HepG2 (cell line): Measurements from ENCODE around the gene KCTD19. TPM values are rescaled to one million over a fixed set of nuclear protein-coding genes. Genes with fewer than 3 reads are reported as not detected.

Experiments
- AHR ChIP-seq: IDR thresholded peaks from 2 replicates; pipeline ENCODE4 v1.6.1; 2018; ENCODE audit warnings: missing genetic modification reagents, missing compliant biosample characterization
- ATF1 ChIP-seq: IDR thresholded peaks from 2 replicates; pipeline ENCODE4 v1.6.1; 2016; ENCODE audit warnings: mild to moderate bottlenecking, control low read depth
- ATF7 ChIP-seq, 2 experiments: fragments of 450-650 bp in 1 of 2; sonication (generic) in 1 of 2; formaldehyde crosslinking in 1 of 2; IDR thresholded peaks; 2 replicates each; pipeline versions ENCODE4 v1.4.0 to v1.6.1; 2016 to 2020; ENCODE audit warnings: antibody characterized with exemption in 1 of 2, mild to moderate bottlenecking in 1 of 2, missing genetic modification reagents in 1 of 2
- CTCF ChIP-seq: sonication (generic); formaldehyde crosslinking; IDR thresholded peaks from 2 replicates; pipeline ENCODE4 v1.5.0; 2020; ENCODE audit warnings: mild to moderate bottlenecking, missing genetic modification reagents, moderate library complexity
- DNMT3B ChIP-seq: conservative IDR thresholded peaks from 2 replicates; pipeline ENCODE4 v1.6.1; 2016; ENCODE audit warnings: missing biosample characterization, control low read depth
- DRAP1 ChIP-seq: IDR thresholded peaks from 2 replicates; pipeline ENCODE4 v1.6.1; 2016; ENCODE audit warnings: missing genetic modification reagents, missing compliant biosample characterization
- FOSL2 ChIP-seq: sonication (generic); formaldehyde crosslinking; IDR thresholded peaks from 2 replicates; pipeline ENCODE4 v1.4.0; 2020; ENCODE audit warnings: missing genetic modification reagents
- FOXA3 ChIP-seq: IDR thresholded peaks from 2 replicates; pipeline ENCODE4 v1.6.1; 2016; ENCODE audit warnings: missing genetic modification reagents, missing compliant biosample characterization
- GATAD2A ChIP-seq: IDR thresholded peaks from 2 replicates; pipeline ENCODE4 v1.6.1; 2016
- MEIS1 ChIP-seq: sonication (generic); formaldehyde crosslinking; IDR thresholded peaks from 2 replicates; pipeline ENCODE4 v1.9.0; 2021; ENCODE audit warnings: mild to moderate bottlenecking, missing genetic modification reagents, moderate library complexity, borderline replicate concordance
- MIXL1 ChIP-seq: IDR thresholded peaks from 2 replicates; pipeline ENCODE4 v1.6.1; 2016
- PAWR ChIP-seq: sonication (generic); formaldehyde crosslinking; IDR thresholded peaks from 2 replicates; pipeline ENCODE4 v1.4.0; 2020; ENCODE audit warnings: missing genetic modification reagents, mild to moderate bottlenecking, borderline replicate concordance
- REPIN1 ChIP-seq: sonication (generic); formaldehyde crosslinking; IDR thresholded peaks from 2 replicates; pipeline ENCODE4 v1.8.0; 2022; ENCODE audit warnings: missing genetic modification reagents, low read depth, mild to moderate bottlenecking, borderline replicate concordance
- SMC3 ChIP-seq: IDR thresholded peaks from 2 replicates; pipeline ENCODE4 v1.6.1; 2011; ENCODE audit warnings: low read length, improper control_type of control experiment
- SNAI1 ChIP-seq: sonication (generic); formaldehyde crosslinking; IDR thresholded peaks from 2 replicates; pipeline ENCODE4 v1.5.0; 2020; ENCODE audit warnings: mild to moderate bottlenecking, missing genetic modification reagents, borderline replicate concordance
- YY1 ChIP-seq: IDR thresholded peaks from 2 replicates; pipeline ENCODE4 v1.6.1; 2011; ENCODE audit warnings: low read length, low read depth, moderate library complexity, mild to moderate bottlenecking; ENCODE audit not compliant: insufficient read depth, insufficient replicate concordance
- ZBTB7A ChIP-seq: sonication (generic); formaldehyde crosslinking; IDR thresholded peaks from 2 replicates; pipeline ENCODE4 v1.8.0; 2022; ENCODE audit warnings: mild to moderate bottlenecking, missing genetic modification reagents
- ZNF256 ChIP-seq: sonication (generic); formaldehyde crosslinking; conservative IDR thresholded peaks from 2 replicates; pipeline ENCODE4 v1.4.0; 2020; ENCODE audit warnings: missing genetic modification reagents
- ZNF530 ChIP-seq: sonication (generic); formaldehyde crosslinking; IDR thresholded peaks from 2 replicates; pipeline ENCODE4 v1.5.0; 2020; ENCODE audit warnings: low read depth, mild to moderate bottlenecking, missing genetic modification reagents
- polyA plus RNA-seq, 8 experiments: library from polyadenylated mRNA; depleted of rRNA in 3 of 8; stranded (reverse) in 7 of 8; unstranded in 1 of 8; fragments of >200 nt; fragmentation: Illumina TruSeq in 4 of 8; extraction: Trizol in 4 of 8; gene quantifications; 2 replicates each; pipeline versions ENCODE4 v1.2.1 to v1.2.3, GENCODE V29; 2011 to 2016; ENCODE audit warnings: low read depth in 4 of 8, missing spikeins in 1 of 8, mixed read lengths in 1 of 8; ENCODE audit not compliant: insufficient read depth in 1 of 8
- total RNA-seq, 5 experiments: library from RNA; depleted of rRNA; stranded (reverse); fragments of >200 nt; fragmentation: Illumina TruSeq; extraction: Trizol; gene quantifications; 2 replicates each; pipeline ENCODE4 v1.2.3, GENCODE V29; 2016; ENCODE audit warnings: low read depth in 1 of 5
- TF ChIP-seq, protein P1 (sequence below): sonication (generic); formaldehyde crosslinking; IDR thresholded peaks from 2 replicates; pipeline ENCODE4 v1.4.0; 2020; ENCODE audit warnings: missing genetic modification reagents
- TF ChIP-seq, protein P2 (sequence below): sonication (generic); formaldehyde crosslinking; IDR thresholded peaks from 2 replicates; pipeline ENCODE4 v1.9.0; 2021; ENCODE audit warnings: missing genetic modification reagents, mild to moderate bottlenecking, borderline replicate concordance
- TF ChIP-seq, protein P3 (sequence below): sonication (generic); formaldehyde crosslinking; IDR thresholded peaks from 2 replicates; pipeline ENCODE4 v1.8.0; 2022; ENCODE audit warnings: missing genetic modification reagents, mild to moderate bottlenecking, inconsistent platforms, borderline replicate concordance

Gene KCTD19
- total and polyA plus RNA-seq, 2 of the 13 experiments (the other 11 are each of a cell fraction or from before 2014, with no cell fraction given) = not detected

DNA sequence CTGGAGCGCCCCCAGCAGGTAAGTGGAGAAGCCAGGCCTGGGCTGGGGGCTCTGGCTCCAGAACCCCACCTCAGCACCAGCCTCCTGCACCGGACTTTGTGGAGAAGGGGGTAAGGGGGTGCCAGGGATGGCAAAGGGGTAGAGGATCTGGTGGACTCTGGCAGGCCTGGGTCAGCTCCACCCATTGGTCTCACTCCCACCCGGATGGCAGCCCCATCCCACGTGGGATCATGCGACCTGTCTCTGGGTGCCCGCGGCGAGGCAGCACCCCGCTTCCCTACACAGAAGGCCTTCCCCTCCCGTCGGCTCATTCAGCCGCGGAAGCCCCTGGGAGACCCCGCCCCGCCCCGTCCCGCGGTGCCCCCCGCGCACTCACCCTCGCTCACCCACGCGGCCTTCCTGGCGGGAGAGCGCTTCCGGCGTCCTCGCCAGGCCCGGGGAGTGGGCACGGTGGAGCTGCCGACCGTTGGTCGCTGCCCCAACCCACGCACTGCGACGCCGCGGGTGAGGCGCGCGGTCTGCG, 47.7 kb downstream of the KCTD19 start (continued):
- TF ChIP-seq FOSL2 (CRISPR knock-in tag) = no peak
- no peak for TF ChIP-seq DNMT3B (CRISPR knock-in tag)
- peak; percentile 75 for TF ChIP-seq CTCF
- no peak for TF ChIP-seq REPIN1 (CRISPR knock-in tag)
- TF ChIP-seq, protein P1, sequence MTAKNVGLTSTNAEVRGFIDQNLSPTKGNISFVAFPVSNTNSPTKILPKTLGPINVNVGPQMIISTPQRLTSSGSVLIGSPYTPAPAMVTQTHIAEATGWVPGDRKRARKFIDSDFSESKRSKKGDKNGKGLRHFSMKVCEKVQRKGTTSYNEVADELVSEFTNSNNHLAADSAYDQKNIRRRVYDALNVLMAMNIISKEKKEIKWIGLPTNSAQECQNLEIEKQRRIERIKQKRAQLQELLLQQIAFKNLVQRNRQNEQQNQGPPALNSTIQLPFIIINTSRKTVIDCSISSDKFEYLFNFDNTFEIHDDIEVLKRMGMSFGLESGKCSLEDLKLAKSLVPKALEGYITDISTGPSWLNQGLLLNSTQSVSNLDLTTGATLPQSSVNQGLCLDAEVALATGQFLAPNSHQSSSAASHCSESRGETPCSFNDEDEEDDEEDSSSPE (CRISPR knock-in tag) = peak; percentile 4
- TF ChIP-seq FOXA3 (CRISPR knock-in tag) = no peak; the same call in 1 of the 2 replicates
- no peak for TF ChIP-seq MEIS1 (CRISPR knock-in tag)
- peak; percentile 92; the same call in 1 of the 2 replicates for TF ChIP-seq AHR (CRISPR knock-in tag)
- TF ChIP-seq DRAP1 = no peak
- TF ChIP-seq PAWR (CRISPR knock-in tag) = no peak
- TF ChIP-seq, protein P2, sequence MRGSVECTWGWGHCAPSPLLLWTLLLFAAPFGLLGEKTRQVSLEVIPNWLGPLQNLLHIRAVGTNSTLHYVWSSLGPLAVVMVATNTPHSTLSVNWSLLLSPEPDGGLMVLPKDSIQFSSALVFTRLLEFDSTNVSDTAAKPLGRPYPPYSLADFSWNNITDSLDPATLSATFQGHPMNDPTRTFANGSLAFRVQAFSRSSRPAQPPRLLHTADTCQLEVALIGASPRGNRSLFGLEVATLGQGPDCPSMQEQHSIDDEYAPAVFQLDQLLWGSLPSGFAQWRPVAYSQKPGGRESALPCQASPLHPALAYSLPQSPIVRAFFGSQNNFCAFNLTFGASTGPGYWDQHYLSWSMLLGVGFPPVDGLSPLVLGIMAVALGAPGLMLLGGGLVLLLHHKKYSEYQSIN (CRISPR knock-in tag) = no peak
- no peak for TF ChIP-seq ZNF530 (CRISPR knock-in tag)
- no peak for TF ChIP-seq YY1
- TF ChIP-seq ATF7 (IDR thresholded peaks at IDR 0.05) = no peak
- TF ChIP-seq ATF7 (CRISPR knock-in tag; IDR thresholded peaks at IDR 0.05) = no peak
- TF ChIP-seq GATAD2A = 0 out of 2 replicates have a peak, but pooled peaks have one; percentile 30
- no peak for TF ChIP-seq SNAI1 (CRISPR knock-in tag)
- no peak for TF ChIP-seq MIXL1
- peak; percentile 88; the same call in 1 of the 2 replicates for TF ChIP-seq ZNF256 (CRISPR knock-in tag)
- peak; percentile 63 for TF ChIP-seq ZBTB7A (CRISPR knock-in tag)
- TF ChIP-seq ATF1 = no peak
- no peak for TF ChIP-seq SMC3
- TF ChIP-seq, protein P3, sequence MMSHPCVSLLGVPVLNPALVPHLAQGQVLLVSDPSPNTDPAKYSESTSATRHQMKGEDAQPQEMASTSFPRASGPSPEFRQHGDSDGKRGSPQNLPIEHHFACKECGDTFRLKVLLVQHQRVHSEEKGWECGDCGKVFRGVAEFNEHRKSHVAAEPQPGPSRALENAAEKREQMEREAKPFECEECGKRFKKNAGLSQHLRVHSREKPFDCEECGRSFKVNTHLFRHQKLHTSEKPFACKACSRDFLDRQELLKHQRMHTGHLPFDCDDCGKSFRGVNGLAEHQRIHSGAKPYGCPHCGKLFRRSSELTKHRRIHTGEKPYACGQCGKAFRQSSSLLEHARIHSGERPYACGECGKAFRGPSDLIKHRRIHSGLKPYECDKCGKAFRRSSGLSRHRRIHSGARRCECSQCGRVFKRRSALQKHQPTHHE = 0 out of 2 replicates have a peak, but pooled peaks have one; percentile 26
